Tibial nerve (tissue), 3 donors: ENCODE data around the gene VTN.

Experiments used
- POLR2A ChIP-seq, 2 donors: fragments of 450-650 bp; IDR thresholded peaks; one replicate each; pipeline ENCODE4 v1.6.1; 2017; ENCODE audit warnings: antibody characterized with exemption in 2 of 2, mild to moderate bottlenecking in 2 of 2, moderate library complexity in 2 of 2
- TF ChIP-seq, protein P1 (sequence below), 5 experiments: fragments of 200-600 bp in 3 of 5; fragments of 450-650 bp in 2 of 5; sonication (generic) in 3 of 5; IDR thresholded peaks; one replicate each; pipeline ENCODE4 v1.5.1; 2016 to 2019; ENCODE audit warnings: antibody characterized with exemption in 5 of 5, mild to moderate bottlenecking in 3 of 5, moderate library complexity in 2 of 5

DNA sequence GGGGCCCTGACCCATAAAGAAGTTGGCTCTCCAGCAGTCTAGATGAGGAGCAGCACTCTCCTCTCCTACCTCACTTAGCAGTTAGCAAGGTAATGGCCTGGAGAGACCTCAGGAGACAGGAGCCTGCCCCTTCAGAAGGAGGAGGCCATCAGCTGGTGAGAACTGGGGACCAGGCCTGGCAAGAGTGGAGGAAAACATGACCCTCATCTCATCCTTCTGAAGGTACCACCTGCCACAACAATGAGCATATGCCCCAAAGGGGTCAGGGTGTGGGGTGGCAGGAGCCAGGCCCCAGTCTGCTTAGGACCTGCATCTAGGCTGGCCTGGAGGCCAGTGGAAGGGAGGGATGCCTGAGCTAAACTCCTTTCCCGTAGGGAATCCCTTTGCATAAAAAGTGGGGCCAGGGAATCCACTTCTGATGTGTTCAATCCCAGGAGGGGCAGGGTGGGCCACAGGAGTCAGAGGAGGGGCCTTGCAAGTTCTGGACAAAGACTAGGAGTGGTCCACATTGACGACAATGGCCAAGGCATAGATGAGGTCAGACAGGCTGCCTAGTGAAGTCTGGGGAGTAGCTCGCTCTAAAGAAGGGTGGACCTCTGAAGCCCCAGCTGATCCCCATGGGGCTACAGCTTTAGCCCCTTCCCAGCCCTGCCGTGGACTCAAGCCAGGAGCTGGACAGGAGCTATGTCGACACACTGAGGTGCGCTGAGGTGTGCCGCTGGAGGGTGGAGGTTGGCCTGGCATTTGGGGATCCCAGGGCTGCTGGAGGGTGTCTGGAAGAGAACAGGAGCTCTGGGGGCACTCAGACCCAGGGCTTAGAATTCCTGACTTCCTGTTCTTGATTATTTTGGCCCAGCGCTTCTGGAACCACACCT, 6.1 kb downstream of the VTN start:
- TF ChIP-seq, protein P1, sequence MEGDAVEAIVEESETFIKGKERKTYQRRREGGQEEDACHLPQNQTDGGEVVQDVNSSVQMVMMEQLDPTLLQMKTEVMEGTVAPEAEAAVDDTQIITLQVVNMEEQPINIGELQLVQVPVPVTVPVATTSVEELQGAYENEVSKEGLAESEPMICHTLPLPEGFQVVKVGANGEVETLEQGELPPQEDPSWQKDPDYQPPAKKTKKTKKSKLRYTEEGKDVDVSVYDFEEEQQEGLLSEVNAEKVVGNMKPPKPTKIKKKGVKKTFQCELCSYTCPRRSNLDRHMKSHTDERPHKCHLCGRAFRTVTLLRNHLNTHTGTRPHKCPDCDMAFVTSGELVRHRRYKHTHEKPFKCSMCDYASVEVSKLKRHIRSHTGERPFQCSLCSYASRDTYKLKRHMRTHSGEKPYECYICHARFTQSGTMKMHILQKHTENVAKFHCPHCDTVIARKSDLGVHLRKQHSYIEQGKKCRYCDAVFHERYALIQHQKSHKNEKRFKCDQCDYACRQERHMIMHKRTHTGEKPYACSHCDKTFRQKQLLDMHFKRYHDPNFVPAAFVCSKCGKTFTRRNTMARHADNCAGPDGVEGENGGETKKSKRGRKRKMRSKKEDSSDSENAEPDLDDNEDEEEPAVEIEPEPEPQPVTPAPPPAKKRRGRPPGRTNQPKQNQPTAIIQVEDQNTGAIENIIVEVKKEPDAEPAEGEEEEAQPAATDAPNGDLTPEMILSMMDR (IDR thresholded peaks at IDR 0.05) = no peak
- no peak for TF ChIP-seq POLR2A (IDR thresholded peaks at IDR 0.05)
